ENCODE data around the gene CYP11A1.
A peak's percentile ranks its signal among the peaks of the same experiment; 100 is the strongest.

CYP11A1 gene

DNA sequence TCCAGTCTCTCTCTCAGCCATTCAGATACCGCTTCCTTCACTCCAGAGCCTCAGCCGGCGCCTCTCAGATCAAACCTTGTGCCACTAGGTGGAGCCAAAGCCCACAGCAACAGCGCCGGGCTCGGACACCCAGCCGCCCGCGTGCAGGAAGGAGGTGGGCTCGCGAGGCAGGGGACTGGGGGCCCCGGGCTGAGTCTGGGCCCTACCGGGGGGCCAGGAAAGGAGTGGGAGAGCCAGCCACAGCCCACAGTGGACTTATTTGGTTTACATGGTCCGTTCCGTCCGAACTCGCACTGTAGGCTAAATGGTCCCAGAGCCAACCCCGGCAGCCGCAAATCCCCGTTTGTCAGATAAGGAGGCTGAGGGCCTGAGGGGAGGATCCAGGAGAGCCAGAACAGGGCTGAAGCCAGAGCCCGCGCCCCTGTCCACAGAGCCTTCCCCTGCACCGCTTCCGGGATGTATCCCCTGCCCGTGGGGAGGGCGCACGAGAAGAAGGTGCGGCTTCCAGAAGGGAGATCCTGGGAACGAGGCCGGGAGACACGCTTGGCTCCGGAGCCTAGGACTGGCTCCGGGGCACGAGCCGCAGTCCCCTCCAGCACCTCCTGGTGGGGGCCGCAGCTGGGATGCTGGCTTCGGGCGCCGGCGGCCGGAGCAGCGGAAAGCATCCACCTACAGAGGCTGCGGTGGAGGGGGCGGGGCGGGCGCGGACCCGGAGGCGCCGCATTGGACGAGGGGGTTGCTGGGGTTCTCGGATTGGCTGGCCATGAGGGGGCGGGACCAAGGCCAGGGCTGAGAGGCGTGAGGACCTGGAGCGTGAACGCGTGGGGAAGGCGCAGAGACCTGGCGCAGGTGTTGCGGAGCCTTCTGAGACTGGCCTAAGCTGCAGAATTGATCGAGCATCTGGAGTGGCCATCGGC is 6.5 kb upstream of the CYP11A1 start:
- peak; percentile 78 for DNase-seq (ENCODE audit: low read depth)
- peak overlapping the region; percentile 70 for H3K4me3 ChIP-seq (ENCODE audit: low read depth, low read length)
- TF ChIP-seq, protein P1, sequence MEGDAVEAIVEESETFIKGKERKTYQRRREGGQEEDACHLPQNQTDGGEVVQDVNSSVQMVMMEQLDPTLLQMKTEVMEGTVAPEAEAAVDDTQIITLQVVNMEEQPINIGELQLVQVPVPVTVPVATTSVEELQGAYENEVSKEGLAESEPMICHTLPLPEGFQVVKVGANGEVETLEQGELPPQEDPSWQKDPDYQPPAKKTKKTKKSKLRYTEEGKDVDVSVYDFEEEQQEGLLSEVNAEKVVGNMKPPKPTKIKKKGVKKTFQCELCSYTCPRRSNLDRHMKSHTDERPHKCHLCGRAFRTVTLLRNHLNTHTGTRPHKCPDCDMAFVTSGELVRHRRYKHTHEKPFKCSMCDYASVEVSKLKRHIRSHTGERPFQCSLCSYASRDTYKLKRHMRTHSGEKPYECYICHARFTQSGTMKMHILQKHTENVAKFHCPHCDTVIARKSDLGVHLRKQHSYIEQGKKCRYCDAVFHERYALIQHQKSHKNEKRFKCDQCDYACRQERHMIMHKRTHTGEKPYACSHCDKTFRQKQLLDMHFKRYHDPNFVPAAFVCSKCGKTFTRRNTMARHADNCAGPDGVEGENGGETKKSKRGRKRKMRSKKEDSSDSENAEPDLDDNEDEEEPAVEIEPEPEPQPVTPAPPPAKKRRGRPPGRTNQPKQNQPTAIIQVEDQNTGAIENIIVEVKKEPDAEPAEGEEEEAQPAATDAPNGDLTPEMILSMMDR (IDR thresholded peaks at IDR 0.05; ENCODE audit: low read depth, low read length, missing control alignments) = peak; percentile 82

DNA sequence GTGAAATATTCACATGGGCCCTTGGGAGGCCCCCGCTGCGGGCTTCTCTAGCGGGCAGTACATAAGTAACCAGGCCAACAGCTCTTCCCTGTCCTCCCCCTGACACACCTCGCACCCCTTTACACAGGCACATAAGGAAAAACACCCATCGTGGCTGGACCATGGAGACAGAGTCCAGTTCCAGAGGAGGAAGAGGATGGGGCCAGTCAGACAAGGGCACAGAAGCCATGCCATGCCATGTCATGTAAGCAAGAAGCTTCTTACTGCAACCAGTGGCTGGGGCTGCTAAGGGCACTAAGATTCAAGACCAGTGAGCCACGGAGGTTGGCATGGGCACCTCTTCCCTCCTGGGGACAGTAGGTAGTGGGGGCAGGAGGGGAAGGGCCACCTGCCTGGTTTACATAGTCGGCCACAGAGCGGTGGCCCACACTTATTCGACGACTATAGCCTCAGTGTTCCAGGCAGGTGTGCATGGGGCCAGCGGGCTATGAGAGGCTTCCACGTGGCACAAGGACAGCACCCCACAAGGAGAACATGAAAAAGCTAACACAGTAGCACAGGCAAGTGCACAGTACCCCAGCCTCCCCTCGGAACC is 5.7 kb upstream of the CYP11A1 start:
- DNase-seq (ENCODE audit: low read depth) = no peak
- TF ChIP-seq, protein P1 (IDR thresholded peaks at IDR 0.05; ENCODE audit: low read depth, low read length, missing control alignments) = no peak
- no peak overlapping the region for H3K4me3 ChIP-seq (ENCODE audit: low read depth, low read length)

DNA sequence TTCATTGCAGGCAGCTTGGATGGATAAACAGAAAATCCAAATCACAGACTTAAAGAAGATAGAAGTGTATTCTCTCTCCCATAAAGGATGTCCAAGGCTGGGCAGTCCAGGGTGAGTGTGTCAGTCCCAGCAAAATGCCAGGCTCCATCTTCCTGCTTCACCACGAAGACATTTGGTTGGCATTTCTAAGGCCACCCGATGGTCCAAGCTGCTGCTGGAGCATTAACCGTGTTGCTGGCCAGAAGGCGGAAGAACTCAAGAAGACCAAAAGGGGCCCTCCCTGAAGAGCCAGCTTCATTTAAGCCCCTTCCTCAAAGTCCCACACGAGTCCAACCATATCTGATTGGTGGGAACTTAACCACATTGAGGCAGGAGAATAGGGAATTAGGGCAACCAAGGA is 3.0 kb upstream of the CYP11A1 start:
- TF ChIP-seq, protein P1 (IDR thresholded peaks at IDR 0.05; ENCODE audit: low read depth, low read length, missing control alignments) = no peak
- DNase-seq (ENCODE audit: low read depth) = no peak
- no peak overlapping the region for H3K4me3 ChIP-seq (ENCODE audit: low read depth, low read length)

DNA sequence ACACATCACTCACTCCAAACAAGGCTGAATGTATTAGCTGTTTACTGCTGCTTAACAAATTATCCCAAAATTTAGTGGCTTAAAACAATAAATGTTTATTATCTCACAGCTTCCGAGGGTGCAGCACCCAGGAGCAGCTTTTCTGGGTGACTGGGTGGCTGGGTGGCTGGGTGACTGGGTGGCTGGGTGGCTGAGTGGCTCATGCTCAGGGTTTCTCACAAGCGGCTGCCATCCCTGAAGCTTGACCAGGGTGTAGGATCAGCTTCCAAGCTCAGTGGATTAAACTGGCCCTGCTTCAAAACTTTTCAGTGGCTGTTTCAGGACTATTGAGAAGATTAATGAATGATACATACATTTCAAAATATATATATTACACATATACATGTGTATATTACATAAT is 2.3 kb upstream of the CYP11A1 start:
- DNase-seq (ENCODE audit: low read depth) = no peak
- H3K4me3 ChIP-seq (ENCODE audit: low read depth, low read length) = no peak overlapping the region
- TF ChIP-seq, protein P1 (IDR thresholded peaks at IDR 0.05; ENCODE audit: low read depth, low read length, missing control alignments) = no peak

DNA sequence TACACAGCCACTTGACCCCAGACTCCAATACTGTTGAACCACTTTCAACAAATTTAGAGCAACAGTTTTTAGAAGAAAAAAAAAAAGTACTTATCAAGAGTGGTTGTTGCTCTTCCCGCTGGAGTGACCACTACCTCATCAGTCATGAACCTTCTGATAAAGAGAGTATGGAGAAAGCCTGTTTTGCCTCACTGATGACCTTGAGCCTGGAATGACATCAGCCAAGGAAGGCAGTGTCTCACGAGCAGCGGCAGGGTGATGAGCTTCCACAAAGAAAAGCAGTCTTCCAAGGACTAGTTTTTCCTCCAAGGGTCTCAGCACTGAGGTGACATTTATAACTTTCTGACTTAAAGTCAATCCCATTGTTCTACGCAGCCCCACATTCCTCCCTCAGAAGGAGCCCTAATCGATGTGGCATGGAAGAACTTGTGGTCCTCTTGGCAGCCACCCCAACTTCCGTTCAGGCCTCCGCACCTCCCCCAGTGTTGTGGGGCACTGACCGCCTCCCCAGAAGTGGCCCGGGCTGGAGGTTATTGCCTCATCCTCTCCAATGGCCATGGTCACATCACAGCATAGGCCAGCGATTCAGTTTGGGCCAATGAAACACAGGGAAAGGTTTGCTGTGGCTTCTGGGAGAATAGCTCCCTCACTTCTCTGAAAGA is 1.8 kb upstream of the CYP11A1 start:
- TF ChIP-seq, protein P1 (IDR thresholded peaks at IDR 0.05; ENCODE audit: low read depth, low read length, missing control alignments) = no peak
- DNase-seq (ENCODE audit: low read depth) = no peak
- H3K4me3 ChIP-seq (ENCODE audit: low read depth, low read length) = no peak overlapping the region

GRCh38 chr15:74368121-74368520 is 675 bp upstream of the CYP11A1 start:
- H3K4me3 ChIP-seq (ENCODE audit: low read depth, low read length) = no peak overlapping the region
- TF ChIP-seq, protein P1 (IDR thresholded peaks at IDR 0.05; ENCODE audit: low read depth, low read length, missing control alignments) = no peak
- no peak for DNase-seq (ENCODE audit: low read depth)
